Measurements from ENCODE around the gene POLR2L. TPM values are rescaled to one million over a fixed set of nuclear protein-coding genes. Genes with fewer than 3 reads are reported as not detected.

POLR2L gene
- total RNA-seq, 1 experiment from 2014 or later: 118 TPM

GRCh38 chr11:831118-831864, 11.0 kb downstream of the POLR2L start:
- peak overlapping the region; percentile 46 for H3K4me3 Mint-ChIP-seq (ENCODE audit: unreplicated experiment)
- intact Hi-C loops (cut with micrococcal nuclease): no loop called here
- TF ChIP-seq CTCF (IDR thresholded peaks at IDR 0.05; ENCODE audit: unreplicated experiment): no peak
- ChIA-PET POLR2A (interaction anchor here (0.5 to 11.4 kb wide), 8 partner anchors 12 to 296 kb away, joined by 3 to 274 read pairs (median 4); partner anchors contain the start of genes AP2A2, HRAS, PNPLA2 and POLR2L), CTCF (no interaction called here)
- peaks cover 17% of the 10 kb centered on the region for H3K4me1 Mint-ChIP-seq (ENCODE audit: insufficient read depth, unreplicated experiment)
- H3K9me3 Mint-ChIP-seq (ENCODE audit: unreplicated experiment): no peaks in the 10 kb centered on the region
- H3K27ac Mint-ChIP-seq (ENCODE audit: low read depth, unreplicated experiment): no peak overlapping the region
- DNase-seq (ENCODE audit: unreplicated experiment): no peak
- BruUV-seq (replicated peaks): no TSS peak
- peaks cover 27% of the 10 kb centered on the region for H3K36me3 Mint-ChIP-seq (ENCODE audit: insufficient read depth, unreplicated experiment)
- no peaks in the 10 kb centered on the region for H3K27me3 Mint-ChIP-seq (ENCODE audit: insufficient read depth, unreplicated experiment)

GRCh38 chr11:830295-831117, 11.8 kb downstream of the POLR2L start:
- intact Hi-C loops (cut with micrococcal nuclease): no loop called here
- Mint-ChIP-seq H3K27ac (ENCODE audit: low read depth, unreplicated experiment) (no peak overlapping the region), H3K4me1 (ENCODE audit: insufficient read depth, unreplicated experiment) (peaks cover 17% of the 10 kb centered on the region), H3K36me3 (ENCODE audit: insufficient read depth, unreplicated experiment) (peaks cover 24% of the 10 kb centered on the region), H3K27me3 (ENCODE audit: insufficient read depth, unreplicated experiment) (no peaks in the 10 kb centered on the region), H3K4me3 (ENCODE audit: unreplicated experiment) (no peak overlapping the region), H3K9me3 (ENCODE audit: unreplicated experiment) (no peaks in the 10 kb centered on the region)
- CTCF ChIA-PET: no interaction called here
- POLR2A ChIA-PET: interaction anchor here (0.7 to 11.4 kb wide), 5 partner anchors 12 to 205 kb away, joined by 3 to 274 read pairs (median 5); partner anchors contain the start of genes PNPLA2, POLR2L, RPLP2 and TSPAN4
- TF ChIP-seq CTCF (IDR thresholded peaks at IDR 0.05; ENCODE audit: unreplicated experiment): no peak
- no TSS peak for BruUV-seq (replicated peaks)
- DNase-seq (ENCODE audit: unreplicated experiment): no peak

- Mint-ChIP-seq H3K27me3 (ENCODE audit: insufficient read depth, unreplicated experiment) (no peaks in the 10 kb centered on the region), H3K27ac (ENCODE audit: low read depth, unreplicated experiment) (no peak overlapping the region), H3K9me3 (ENCODE audit: unreplicated experiment) (no peaks in the 10 kb centered on the region), H3K36me3 (ENCODE audit: insufficient read depth, unreplicated experiment) (peaks cover 24% of the 10 kb centered on the region), H3K4me3 (ENCODE audit: unreplicated experiment) (no peak overlapping the region), H3K4me1 (ENCODE audit: insufficient read depth, unreplicated experiment) (peaks cover 17% of the 10 kb centered on the region)
- BruUV-seq (replicated peaks): no TSS peak
- ChIA-PET POLR2A (interaction anchor here (1.3 to 11.4 kb wide), 2 partner anchors 11 to 33 kb away, joined by 4 to 274 read pairs; partner anchors contain the start of gene PNPLA2), CTCF (no interaction called here)
- no peak for DNase-seq (ENCODE audit: unreplicated experiment)
- intact Hi-C loops (cut with micrococcal nuclease): no loop called here
- TF ChIP-seq CTCF (IDR thresholded peaks at IDR 0.05; ENCODE audit: unreplicated experiment): no peak
Observed at GRCh38 chr11:829847-830294, 12.5 kb downstream of the POLR2L start.

Measured in MCF 10A (cell line).